K562 treated with DMSO at 1 percent for 12 hours (cell line): Measurements from ENCODE around the gene CCDC7. TPM values are rescaled to one million over a fixed set of nuclear protein-coding genes. Genes with fewer than 3 reads are reported as not detected.

ENCODE experiments used
- total RNA-seq: library from RNA; unstranded; fragments of 300-600 nt; gene quantifications from 2 replicates; pipeline ENCODE4 v1.2.3, GENCODE V29; 2022; ENCODE audit not compliant: insufficient read depth

Gene CCDC7
- 1.9 TPM in 1 of 2 replicates, not detected in the other for total RNA-seq

GRCh38 chr10:32445740-32446535 lies at the start of gene CCDC7:
CCDC7 (plus strand) TSS chr10:32446140; CDS start chr10:32451643, 5,503 bp downstream.

Other genes starting within 250 kb of the CCDC7 start
- gene EPC1, start 99.0 kb upstream of the CCDC7 start, total RNA-seq, result 3.2 and 16.9 TPM in 2 replicates